ENCODE results near the gene ZIC5. TPM values are rescaled to one million over a fixed set of nuclear protein-coding genes. Genes with fewer than 3 reads are reported as not detected.

ZIC5 gene
- 18.1 TPM for polyA plus RNA-seq (2013, experiment 1 of 2)
- 18.3 TPM for polyA plus RNA-seq (2013, experiment 2 of 2)

DNA sequence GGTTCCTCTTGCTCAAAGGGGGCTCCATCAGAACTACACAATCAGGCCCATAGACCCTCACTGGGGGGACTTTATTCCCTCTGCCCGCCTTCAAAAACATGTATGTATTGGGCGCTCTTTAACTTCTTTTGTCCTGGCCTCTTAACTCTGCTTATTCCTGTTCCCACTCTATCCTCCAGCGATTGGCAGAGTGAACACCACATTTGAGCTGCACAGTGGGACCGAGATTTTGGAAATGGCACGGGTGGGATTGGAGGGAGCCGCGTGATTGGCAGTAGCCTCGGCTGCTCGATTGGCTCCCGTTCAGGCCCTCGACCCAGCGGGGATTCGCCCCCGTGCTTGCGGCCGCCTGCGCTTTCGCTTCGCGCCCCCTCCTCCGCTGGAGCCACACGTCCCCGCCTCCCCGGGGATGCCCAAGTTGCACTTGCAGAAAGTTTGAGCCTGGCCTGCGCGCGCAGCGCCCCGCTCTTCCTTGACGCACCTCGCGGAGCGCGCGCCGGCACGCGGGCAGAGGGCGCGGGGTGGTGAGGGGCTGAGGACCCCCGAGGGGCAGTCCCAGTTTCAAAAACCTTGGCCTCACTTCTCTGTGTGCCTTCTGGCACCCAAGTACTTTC lies at the start of gene ZIC5:
Gene ZIC5 (minus strand): TSS at position 192 of the 614 bp plus-strand sequence. CDS start 164 bp downstream, at position 28.
- Histone ChIP-seq H3K18ac (ENCODE audit: low read length) (peak within 1 kb of the TSS; percentile 100), H4K91ac (ENCODE audit: low read depth, low read length, poor library complexity) (no peak within 1 kb of the TSS), H3K36me3 (replicated peaks in 1 of 2; ENCODE audit: control insufficient read depth in 2 of 2, insufficient read depth in 2 of 2, low read length in 2 of 2) (peaks cover 5 to 28% of the 10 kb centered on the region in 2 donors), H2BK15ac (ENCODE audit: low read length) (peak within 1 kb of the TSS; percentile 88), H3K27ac (replicated peaks; ENCODE audit: low read length) (peak within 1 kb of the TSS; percentile 92), H3K79me1 (ENCODE audit: low read depth, low read length) (peaks cover 10% of the 10 kb centered on the region), H4K8ac (ENCODE audit: low read depth, low read length) (no peak within 1 kb of the TSS), H2BK120ac (ENCODE audit: low read depth, low read length) (peak within 1 kb of the TSS; percentile 89), H3K14ac (ENCODE audit: low read length) (no peak within 1 kb of the TSS), H3K23ac (ENCODE audit: low read depth, low read length, poor library complexity) (peak within 1 kb of the TSS; percentile 77), H3K4me3 (ENCODE audit: low read length in 2 of 2) (peak within 1 kb of the TSS; percentile 97 to 99), H3K9me3 (replicated peaks in 1 of 2; ENCODE audit: control insufficient read depth in 2 of 2, insufficient read depth in 1 of 2, low read depth in 1 of 2, low read length in 2 of 2) (no peaks in the 10 kb centered on the region), H3K9ac (ENCODE audit: low read depth, low read length, poor library complexity) (peak within 1 kb of the TSS; percentile 98), H3K4me1 (ENCODE audit: control insufficient read depth in 2 of 2, insufficient read depth in 1 of 2, low read depth in 1 of 2, low read length in 2 of 2) (peaks cover 13% of the 10 kb centered on the region in 2 donors), H3K4ac (ENCODE audit: low read length) (peak within 1 kb of the TSS; percentile 72), H2AFZ (ENCODE audit: low read length) (peak within 1 kb of the TSS; percentile 76), H2AK5ac (ENCODE audit: low read depth, low read length) (peak within 1 kb of the TSS; percentile 94), H3K27me3 (ENCODE audit: control insufficient read depth in 3 of 3, insufficient read depth in 3 of 3, low read depth in 1 of 3, low read length in 3 of 3) (peaks cover 0 to 28% (median 5%) of the 10 kb centered on the region in 3 experiments), H2BK5ac (ENCODE audit: low read length) (peak within 1 kb of the TSS; percentile 79), H2BK12ac (ENCODE audit: low read length) (peak within 1 kb of the TSS; percentile 89), H3K4me2 (ENCODE audit: insufficient read depth, low read length, poor library complexity, severe bottlenecking) (peak within 1 kb of the TSS; percentile 95)
- WGBS, 2 donors (ENCODE audit: extremely low coverage in 2 of 2, insufficient read length in 2 of 2, insufficient replicate concordance in 1 of 2), result no CpG with 5 or more reads among the region's 41 CpGs
- peak; percentile 89 for DNase-seq (ENCODE audit: low spot score)

DNA sequence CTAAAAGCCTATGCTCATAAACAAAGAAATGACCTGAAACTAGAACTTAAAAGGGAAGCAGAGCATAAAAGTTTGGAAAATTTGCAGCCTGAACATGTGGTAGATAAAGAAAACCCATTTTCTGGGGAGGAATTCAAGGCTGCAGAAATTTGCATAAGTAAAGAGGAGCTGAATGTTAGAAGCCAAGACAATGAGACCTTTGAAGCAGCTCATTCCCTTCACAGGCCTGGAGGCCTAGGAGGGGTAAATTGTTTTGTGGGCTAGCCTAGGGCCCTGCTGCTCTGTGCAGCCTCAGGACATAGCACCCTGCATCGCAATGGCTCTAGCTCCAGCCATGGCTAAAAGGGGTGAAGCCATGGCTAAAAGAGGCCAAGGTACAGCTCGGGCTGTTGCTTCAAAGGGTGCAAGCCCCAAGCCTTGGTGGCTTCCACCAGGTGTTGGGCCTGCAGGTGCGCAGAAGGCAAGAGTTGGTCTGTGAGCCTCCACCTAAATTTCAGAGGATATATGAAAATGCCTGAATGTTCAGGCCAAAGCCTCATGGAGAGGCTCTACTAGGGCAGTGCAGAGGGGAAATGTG lies 48.3 kb upstream of the ZIC5 start:
- no CpG with 5 or more reads among the region's 3 CpGs for WGBS, 2 donors (ENCODE audit: extremely low coverage in 2 of 2, insufficient read length in 2 of 2, insufficient replicate concordance in 1 of 2)
- Histone ChIP-seq H4K91ac (ENCODE audit: low read depth, low read length, poor library complexity) (no peak overlapping the region), H3K4me3 (ENCODE audit: low read length in 2 of 2) (no peak overlapping the region), H3K9me3 (replicated peaks in 1 of 2; ENCODE audit: control insufficient read depth in 2 of 2, insufficient read depth in 1 of 2, low read depth in 1 of 2, low read length in 2 of 2) (no peaks in the 10 kb centered on the region), H2BK15ac (ENCODE audit: low read length) (no peak overlapping the region), H3K36me3 (replicated peaks in 1 of 2; ENCODE audit: control insufficient read depth in 2 of 2, insufficient read depth in 2 of 2, low read length in 2 of 2) (no peaks in the 10 kb centered on the region), H3K14ac (ENCODE audit: low read length) (no peak overlapping the region), H3K4ac (ENCODE audit: low read length) (no peak overlapping the region), H2BK12ac (ENCODE audit: low read length) (no peak overlapping the region), H3K23ac (ENCODE audit: low read depth, low read length, poor library complexity) (no peak overlapping the region), H3K27ac (replicated peaks; ENCODE audit: low read length) (no peak overlapping the region), H3K4me2 (ENCODE audit: insufficient read depth, low read length, poor library complexity, severe bottlenecking) (no peak overlapping the region), H4K8ac (ENCODE audit: low read depth, low read length) (no peak overlapping the region), H3K27me3 (ENCODE audit: control insufficient read depth in 3 of 3, insufficient read depth in 3 of 3, low read depth in 1 of 3, low read length in 3 of 3) (no peaks in the 10 kb centered on the region), H2BK120ac (ENCODE audit: low read depth, low read length) (no peak overlapping the region), H2BK5ac (ENCODE audit: low read length) (no peak overlapping the region), H3K4me1 (ENCODE audit: control insufficient read depth in 2 of 2, insufficient read depth in 1 of 2, low read depth in 1 of 2, low read length in 2 of 2) (no peaks in the 10 kb centered on the region), H3K9ac (ENCODE audit: low read depth, low read length, poor library complexity) (no peak overlapping the region), H2AK5ac (ENCODE audit: low read depth, low read length) (peak overlapping the region; percentile 46), H3K79me1 (ENCODE audit: low read depth, low read length) (peaks cover 1% of the 10 kb centered on the region), H2AFZ (ENCODE audit: low read length) (no peak overlapping the region), H3K18ac (ENCODE audit: low read length) (peak overlapping the region; percentile 53)
- DNase-seq (ENCODE audit: low spot score), result no peak

- no peak overlapping the region for H2AK5ac ChIP-seq (ENCODE audit: low read depth, low read length)
- H3K36me3 ChIP-seq (replicated peaks in 1 of 2; ENCODE audit: control insufficient read depth in 2 of 2, insufficient read depth in 2 of 2, low read length in 2 of 2), result no peaks in the 10 kb centered on the region
- no peak overlapping the region for H2BK12ac ChIP-seq (ENCODE audit: low read length)
- H2BK120ac ChIP-seq (ENCODE audit: low read depth, low read length), result no peak overlapping the region
- no peak overlapping the region for H4K91ac ChIP-seq (ENCODE audit: low read depth, low read length, poor library complexity)
- no peak for DNase-seq (ENCODE audit: low spot score)
- H3K23ac ChIP-seq (ENCODE audit: low read depth, low read length, poor library complexity), result no peak overlapping the region
- no peak overlapping the region for H3K27ac ChIP-seq (replicated peaks; ENCODE audit: low read length)
- H3K79me1 ChIP-seq (ENCODE audit: low read depth, low read length), result no peaks in the 10 kb centered on the region
- H3K27me3 ChIP-seq (ENCODE audit: control insufficient read depth in 3 of 3, insufficient read depth in 3 of 3, low read depth in 1 of 3, low read length in 3 of 3), result no peaks in the 10 kb centered on the region
- no peak overlapping the region for H2BK5ac ChIP-seq (ENCODE audit: low read length)
- H3K4me2 ChIP-seq (ENCODE audit: insufficient read depth, low read length, poor library complexity, severe bottlenecking), result no peak overlapping the region
- no peak overlapping the region for H3K18ac ChIP-seq (ENCODE audit: low read length)
- H3K14ac ChIP-seq (ENCODE audit: low read length), result no peak overlapping the region
- H2AFZ ChIP-seq (ENCODE audit: low read length), result no peak overlapping the region
- no CpG with 5 or more reads among the region's 1 CpG for WGBS, 2 donors (ENCODE audit: extremely low coverage in 2 of 2, insufficient read length in 2 of 2, insufficient replicate concordance in 1 of 2)
- H2BK15ac ChIP-seq (ENCODE audit: low read length), result no peak overlapping the region
- H3K9me3 ChIP-seq (replicated peaks in 1 of 2; ENCODE audit: control insufficient read depth in 2 of 2, insufficient read depth in 1 of 2, low read depth in 1 of 2, low read length in 2 of 2), result peaks cover 0 to 6% of the 10 kb centered on the region in 2 donors
- no peak overlapping the region for H3K4ac ChIP-seq (ENCODE audit: low read length)
- no peak overlapping the region for H3K9ac ChIP-seq (ENCODE audit: low read depth, low read length, poor library complexity)
- H4K8ac ChIP-seq (ENCODE audit: low read depth, low read length), result no peak overlapping the region
- no peak overlapping the region for H3K4me3 ChIP-seq (ENCODE audit: low read length in 2 of 2)
- H3K4me1 ChIP-seq (ENCODE audit: control insufficient read depth in 2 of 2, insufficient read depth in 1 of 2, low read depth in 1 of 2, low read length in 2 of 2), result no peaks in the 10 kb centered on the region
Measured at GRCh38 chr13:100014621-100015020, 43.1 kb upstream of the ZIC5 start.

- no peak overlapping the region for H2BK5ac ChIP-seq (ENCODE audit: low read length)
- peaks cover 1 to 19% of the 10 kb centered on the region in 2 donors for H3K4me1 ChIP-seq (ENCODE audit: control insufficient read depth in 2 of 2, insufficient read depth in 1 of 2, low read depth in 1 of 2, low read length in 2 of 2)
- H3K14ac ChIP-seq (ENCODE audit: low read length), result no peak overlapping the region
- no peak overlapping the region for H3K23ac ChIP-seq (ENCODE audit: low read depth, low read length, poor library complexity)
- no peak overlapping the region for H2AK5ac ChIP-seq (ENCODE audit: low read depth, low read length)
- no peak overlapping the region for H2BK120ac ChIP-seq (ENCODE audit: low read depth, low read length)
- no peak overlapping the region for H2BK12ac ChIP-seq (ENCODE audit: low read length)
- H3K9me3 ChIP-seq (replicated peaks in 1 of 2; ENCODE audit: control insufficient read depth in 2 of 2, insufficient read depth in 1 of 2, low read depth in 1 of 2, low read length in 2 of 2), result no peaks in the 10 kb centered on the region
- H4K8ac ChIP-seq (ENCODE audit: low read depth, low read length), result no peak overlapping the region
- no peak overlapping the region for H3K9ac ChIP-seq (ENCODE audit: low read depth, low read length, poor library complexity)
- H3K4me3 ChIP-seq (ENCODE audit: low read length in 2 of 2), result no peak overlapping the region
- H3K79me1 ChIP-seq (ENCODE audit: low read depth, low read length), result no peaks in the 10 kb centered on the region
- H3K4ac ChIP-seq (ENCODE audit: low read length), result no peak overlapping the region
- H3K27ac ChIP-seq (replicated peaks; ENCODE audit: low read length), result no peak overlapping the region
- DNase-seq (ENCODE audit: low spot score), result no peak
- H3K27me3 ChIP-seq (ENCODE audit: control insufficient read depth in 3 of 3, insufficient read depth in 3 of 3, low read depth in 1 of 3, low read length in 3 of 3), result peaks cover 2 to 42% (median 33%) of the 10 kb centered on the region in 3 experiments
- no peaks in the 10 kb centered on the region for H3K36me3 ChIP-seq (replicated peaks in 1 of 2; ENCODE audit: control insufficient read depth in 2 of 2, insufficient read depth in 2 of 2, low read length in 2 of 2)
- H3K18ac ChIP-seq (ENCODE audit: low read length), result no peak overlapping the region
- no CpG with 5 or more reads among the region's 11 CpGs for WGBS, 2 donors (ENCODE audit: extremely low coverage in 2 of 2, insufficient read length in 2 of 2, insufficient replicate concordance in 1 of 2)
- H2AFZ ChIP-seq (ENCODE audit: low read length), result no peak overlapping the region
- H4K91ac ChIP-seq (ENCODE audit: low read depth, low read length, poor library complexity), result no peak overlapping the region
- H3K4me2 ChIP-seq (ENCODE audit: insufficient read depth, low read length, poor library complexity, severe bottlenecking), result no peak overlapping the region
- H2BK15ac ChIP-seq (ENCODE audit: low read length), result no peak overlapping the region
Measured at GRCh38 chr13:99998261-99998660, 26.7 kb upstream of the ZIC5 start.

All from neuronal stem cell (in vitro differentiated cells).